Measurements from ENCODE around the gene F5. TPM values are rescaled to one million over a fixed set of nuclear protein-coding genes. Genes with fewer than 3 reads are reported as not detected.
A peak's percentile ranks its signal among the peaks of the same experiment; 100 is the strongest.

F5 gene
- polyA plus RNA-seq, 3 donors = 6.5 to 14.5 (median 7.1) TPM

DNA sequence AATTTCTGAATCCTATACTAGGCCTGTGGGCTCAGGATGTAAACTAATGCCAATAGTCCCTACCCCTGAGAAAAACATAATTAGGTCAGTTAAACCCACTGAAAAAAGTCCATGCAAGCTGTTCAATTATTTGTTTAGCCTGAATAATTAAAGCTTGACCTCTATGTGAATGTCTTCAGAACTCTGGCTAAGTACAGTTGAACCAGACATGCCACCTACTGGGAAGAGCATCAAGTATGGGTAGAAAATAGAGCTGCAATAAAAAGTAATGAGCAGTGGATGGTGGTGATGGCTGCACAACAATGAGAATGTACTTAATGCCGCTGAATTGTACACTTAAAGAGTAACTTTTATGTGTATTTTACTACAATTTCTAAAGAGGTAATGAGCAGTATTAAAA, 76.9 kb downstream of the F5 start:
- Histone ChIP-seq H3K4me2 (replicated peaks; ENCODE audit: extremely low read depth, low read length, poor library complexity, severe bottlenecking) (no peak overlapping the region), H3K79me2 (ENCODE audit: insufficient read depth, low read length) (no peaks in the 10 kb centered on the region), H2AFZ (ENCODE audit: insufficient read depth, low read depth, low read length, poor library complexity, severe bottlenecking) (no peak overlapping the region), H3K27ac (ENCODE audit: low read depth in 1 of 2, low read length in 2 of 2) (no peak overlapping the region), H3K9ac (ENCODE audit: insufficient read depth, low read length, poor library complexity, severe bottlenecking) (no peak overlapping the region), H3K27me3 (ENCODE audit: control insufficient read depth in 2 of 2, insufficient read depth in 2 of 2, low read length in 2 of 2) (no peaks in the 10 kb centered on the region), H3K36me3 (replicated peaks in 1 of 2; ENCODE audit: control insufficient read depth in 1 of 2, insufficient read depth in 2 of 2, low read length in 2 of 2) (peaks cover 0 to 11% of the 10 kb centered on the region in 2 donors), H3K4me3 (replicated peaks in 1 of 3; ENCODE audit: low read depth in 2 of 3, low read length in 3 of 3) (no peak overlapping the region), H4K20me1 (ENCODE audit: insufficient read depth, low read length) (no peaks in the 10 kb centered on the region), H3K9me3 (replicated peaks in 1 of 2; ENCODE audit: control insufficient read depth in 1 of 2, insufficient read depth in 1 of 2, low read length in 2 of 2) (no peaks in the 10 kb centered on the region), H3K4me1 (ENCODE audit: control insufficient read depth in 1 of 2, insufficient read depth in 2 of 2, low read length in 2 of 2) (peaks cover 6 to 12% of the 10 kb centered on the region in 2 donors)
- Mint-ChIP-seq H3K4me3 (no peak overlapping the region), H3K9me3 (no peaks in the 10 kb centered on the region), H3K36me3 (peaks cover 12 to 14% of the 10 kb centered on the region in 2 donors), H3K27ac (no peak overlapping the region), H3K4me1 (peaks cover 13% of the 10 kb centered on the region), H3K27me3 (ENCODE audit: low read depth in 3 of 3) (no peaks in the 10 kb centered on the region)
- TF ChIP-seq, protein P1, sequence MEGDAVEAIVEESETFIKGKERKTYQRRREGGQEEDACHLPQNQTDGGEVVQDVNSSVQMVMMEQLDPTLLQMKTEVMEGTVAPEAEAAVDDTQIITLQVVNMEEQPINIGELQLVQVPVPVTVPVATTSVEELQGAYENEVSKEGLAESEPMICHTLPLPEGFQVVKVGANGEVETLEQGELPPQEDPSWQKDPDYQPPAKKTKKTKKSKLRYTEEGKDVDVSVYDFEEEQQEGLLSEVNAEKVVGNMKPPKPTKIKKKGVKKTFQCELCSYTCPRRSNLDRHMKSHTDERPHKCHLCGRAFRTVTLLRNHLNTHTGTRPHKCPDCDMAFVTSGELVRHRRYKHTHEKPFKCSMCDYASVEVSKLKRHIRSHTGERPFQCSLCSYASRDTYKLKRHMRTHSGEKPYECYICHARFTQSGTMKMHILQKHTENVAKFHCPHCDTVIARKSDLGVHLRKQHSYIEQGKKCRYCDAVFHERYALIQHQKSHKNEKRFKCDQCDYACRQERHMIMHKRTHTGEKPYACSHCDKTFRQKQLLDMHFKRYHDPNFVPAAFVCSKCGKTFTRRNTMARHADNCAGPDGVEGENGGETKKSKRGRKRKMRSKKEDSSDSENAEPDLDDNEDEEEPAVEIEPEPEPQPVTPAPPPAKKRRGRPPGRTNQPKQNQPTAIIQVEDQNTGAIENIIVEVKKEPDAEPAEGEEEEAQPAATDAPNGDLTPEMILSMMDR (IDR thresholded peaks at IDR 0.05) = no peak
- WGBS (ENCODE audit: insufficient coverage) = no CpG with 5 or more reads among the region's 1 CpG
- intact Hi-C loops (cut with micrococcal nuclease) = no loop called here
- DNase-seq = no peak

DNA sequence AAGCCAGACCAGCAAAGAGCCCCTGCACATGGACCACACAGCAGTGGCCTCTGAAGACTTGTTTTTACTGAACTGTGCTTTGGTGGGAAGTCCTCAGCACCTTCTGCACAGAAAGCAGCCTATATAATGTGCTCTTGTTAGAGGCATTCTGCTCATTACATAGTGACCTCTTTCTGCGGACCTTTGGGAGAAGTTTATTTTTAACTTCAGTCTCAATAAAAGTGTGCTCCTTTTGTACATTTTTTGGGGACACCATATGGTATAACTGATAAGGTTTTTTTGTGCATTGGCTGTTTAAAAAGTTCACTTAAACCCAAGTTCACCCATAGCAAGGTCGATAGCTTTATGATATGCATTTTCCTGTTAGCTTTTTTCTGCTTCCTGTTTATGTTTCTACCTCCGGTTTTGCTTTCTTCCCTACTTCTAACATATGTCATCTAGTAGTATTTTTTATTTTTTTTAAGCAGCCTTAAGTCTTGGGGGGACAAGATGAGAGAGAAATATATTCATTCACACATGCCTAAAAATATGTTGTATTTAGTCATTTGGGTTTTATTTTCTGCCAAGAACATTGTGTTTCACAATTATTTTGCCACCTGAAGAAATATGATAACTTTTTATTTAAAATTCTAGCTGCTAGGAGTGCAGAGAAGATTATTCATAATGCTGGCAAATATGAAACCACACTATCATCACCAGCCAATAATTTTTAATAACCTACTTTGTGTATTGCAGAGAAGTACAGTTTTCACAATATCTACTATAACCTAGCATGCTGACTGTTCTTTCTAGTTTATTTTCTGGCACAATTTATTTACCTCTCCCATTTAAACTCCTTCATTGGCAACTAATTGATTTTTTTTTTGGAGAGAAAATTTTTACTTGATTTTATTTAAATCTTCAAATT, 77.6 kb downstream of the F5 start:
- no peak overlapping the region for H3K9ac ChIP-seq (ENCODE audit: insufficient read depth, low read length, poor library complexity, severe bottlenecking)
- H3K4me1 Mint-ChIP-seq = peaks cover 13% of the 10 kb centered on the region
- H3K27ac Mint-ChIP-seq = peak overlapping the region in 1 of 7 donors; percentile 58
- H3K27ac ChIP-seq (ENCODE audit: low read depth in 1 of 2, low read length in 2 of 2) = no peak overlapping the region
- DNase-seq = no peak
- H2AFZ ChIP-seq (ENCODE audit: insufficient read depth, low read depth, low read length, poor library complexity, severe bottlenecking) = no peak overlapping the region
- H3K4me2 ChIP-seq (replicated peaks; ENCODE audit: extremely low read depth, low read length, poor library complexity, severe bottlenecking) = no peak overlapping the region
- WGBS (ENCODE audit: insufficient coverage) = no CpG with 5 or more reads among the region's 3 CpGs
- H3K4me3 ChIP-seq (replicated peaks in 1 of 3; ENCODE audit: low read depth in 2 of 3, low read length in 3 of 3) = no peak overlapping the region
- peaks cover 0 to 6% of the 10 kb centered on the region in 2 donors for H3K36me3 ChIP-seq (replicated peaks in 1 of 2; ENCODE audit: control insufficient read depth in 1 of 2, insufficient read depth in 2 of 2, low read length in 2 of 2)
- H3K36me3 Mint-ChIP-seq = peaks cover 9% of the 10 kb centered on the region in 2 donors
- TF ChIP-seq, protein P1 (IDR thresholded peaks at IDR 0.05) = no peak
- peaks cover 0 to 3% (median 1%) of the 10 kb centered on the region in 7 donors for H3K9me3 Mint-ChIP-seq
- no peaks in the 10 kb centered on the region for H4K20me1 ChIP-seq (ENCODE audit: insufficient read depth, low read length)
- no peaks in the 10 kb centered on the region for H3K27me3 ChIP-seq (ENCODE audit: control insufficient read depth in 2 of 2, insufficient read depth in 2 of 2, low read length in 2 of 2)
- no peaks in the 10 kb centered on the region for H3K9me3 ChIP-seq (replicated peaks in 1 of 2; ENCODE audit: control insufficient read depth in 1 of 2, insufficient read depth in 1 of 2, low read length in 2 of 2)
- H3K79me2 ChIP-seq (ENCODE audit: insufficient read depth, low read length) = no peaks in the 10 kb centered on the region
- intact Hi-C loops (cut with micrococcal nuclease) = no loop called here
- H3K27me3 Mint-ChIP-seq (ENCODE audit: low read depth in 3 of 3) = peaks cover 0 to 1% (median 0%) of the 10 kb centered on the region in 3 donors
- peaks cover 6 to 10% of the 10 kb centered on the region in 2 donors for H3K4me1 ChIP-seq (ENCODE audit: control insufficient read depth in 1 of 2, insufficient read depth in 2 of 2, low read length in 2 of 2)
- H3K4me3 Mint-ChIP-seq = peak overlapping the region in 1 of 2 donors; percentile 65

Measured in CD14-positive monocyte (primary cell).